Measurements from ENCODE around the gene SUCO.

The SUCO gene

DNA sequence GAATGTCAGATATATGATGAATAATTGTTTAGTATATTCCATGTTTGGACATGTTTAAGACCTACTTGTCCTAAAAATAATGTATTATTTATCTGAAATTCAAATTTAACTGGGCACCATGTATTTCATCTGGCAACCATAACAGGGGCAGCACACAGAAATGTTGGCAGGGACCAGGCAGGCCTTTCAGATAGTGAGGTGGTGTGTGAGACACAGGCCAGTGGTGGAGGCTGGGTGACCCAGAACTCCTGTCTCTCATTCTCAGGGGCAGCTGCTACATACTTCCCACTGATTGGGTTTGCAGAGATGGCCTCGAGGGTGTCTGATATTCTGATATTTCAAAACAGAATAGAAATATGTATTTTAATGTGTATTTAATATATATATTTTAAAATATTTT is 124.6 kb downstream of the SUCO start:
- TF ChIP-seq, protein P1, sequence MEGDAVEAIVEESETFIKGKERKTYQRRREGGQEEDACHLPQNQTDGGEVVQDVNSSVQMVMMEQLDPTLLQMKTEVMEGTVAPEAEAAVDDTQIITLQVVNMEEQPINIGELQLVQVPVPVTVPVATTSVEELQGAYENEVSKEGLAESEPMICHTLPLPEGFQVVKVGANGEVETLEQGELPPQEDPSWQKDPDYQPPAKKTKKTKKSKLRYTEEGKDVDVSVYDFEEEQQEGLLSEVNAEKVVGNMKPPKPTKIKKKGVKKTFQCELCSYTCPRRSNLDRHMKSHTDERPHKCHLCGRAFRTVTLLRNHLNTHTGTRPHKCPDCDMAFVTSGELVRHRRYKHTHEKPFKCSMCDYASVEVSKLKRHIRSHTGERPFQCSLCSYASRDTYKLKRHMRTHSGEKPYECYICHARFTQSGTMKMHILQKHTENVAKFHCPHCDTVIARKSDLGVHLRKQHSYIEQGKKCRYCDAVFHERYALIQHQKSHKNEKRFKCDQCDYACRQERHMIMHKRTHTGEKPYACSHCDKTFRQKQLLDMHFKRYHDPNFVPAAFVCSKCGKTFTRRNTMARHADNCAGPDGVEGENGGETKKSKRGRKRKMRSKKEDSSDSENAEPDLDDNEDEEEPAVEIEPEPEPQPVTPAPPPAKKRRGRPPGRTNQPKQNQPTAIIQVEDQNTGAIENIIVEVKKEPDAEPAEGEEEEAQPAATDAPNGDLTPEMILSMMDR (IDR thresholded peaks at IDR 0.05; ENCODE audit: insufficient read depth, low read depth, low read length, missing control alignments), result no peak
- no peak for DNase-seq (ENCODE audit: low read depth)
- no peak overlapping the region for H3K4me3 ChIP-seq (ENCODE audit: low read length)

DNA sequence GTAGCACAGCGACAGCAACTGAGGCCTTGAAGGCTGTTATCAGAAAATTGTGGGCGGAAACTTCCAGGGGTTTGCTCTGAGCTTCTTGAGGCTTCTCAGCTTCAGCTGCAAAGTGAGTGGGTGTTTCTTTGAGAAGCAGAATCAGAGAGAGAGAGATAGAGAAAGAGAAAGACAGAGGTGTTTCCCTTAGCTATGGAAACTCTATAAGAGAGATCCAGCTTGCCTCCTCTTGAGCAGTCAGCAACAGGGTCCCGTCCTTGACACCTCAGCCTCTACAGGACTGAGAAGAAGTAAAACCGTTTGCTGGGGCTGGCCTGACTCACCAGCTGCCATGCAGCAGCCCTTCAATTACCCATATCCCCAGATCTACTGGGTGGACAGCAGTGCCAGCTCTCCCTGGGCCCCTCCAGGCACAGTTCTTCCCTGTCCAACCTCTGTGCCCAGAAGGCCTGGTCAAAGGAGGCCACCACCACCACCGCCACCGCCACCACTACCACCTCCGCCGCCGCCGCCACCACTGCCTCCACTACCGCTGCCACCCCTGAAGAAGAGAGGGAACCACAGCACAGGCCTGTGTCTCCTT is 126.0 kb downstream of the SUCO start, which contains the start of gene FASLG:
FASLG (plus strand) TSS at position 233 of the 583 bp plus-strand sequence; CDS start at position 332, 99 bp downstream.
- TF ChIP-seq, protein P1 (IDR thresholded peaks at IDR 0.05; ENCODE audit: insufficient read depth, low read depth, low read length, missing control alignments), result no peak
- DNase-seq (ENCODE audit: low read depth), result no peak
- H3K4me3 ChIP-seq (ENCODE audit: low read length), result no peak within 1 kb of the TSS

DNA sequence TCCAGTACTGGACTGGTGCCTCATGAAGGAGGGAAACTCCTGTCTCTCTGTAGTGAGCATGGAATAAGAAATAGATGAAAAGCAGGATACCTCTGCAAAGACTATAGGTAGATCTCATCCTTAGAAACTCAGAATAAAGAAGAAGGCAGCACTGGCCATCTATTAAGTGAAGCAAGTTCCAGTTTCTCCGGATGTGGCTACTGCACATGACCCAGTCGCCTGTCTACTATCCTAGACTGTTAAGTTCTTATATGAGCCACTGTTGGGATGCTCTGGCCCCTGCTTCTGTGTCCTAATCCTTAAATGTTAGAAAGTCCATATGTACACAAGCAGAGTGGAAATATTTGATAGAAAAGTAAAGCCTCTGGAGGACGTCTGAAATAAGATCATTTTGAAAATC is 128.2 kb downstream of the SUCO start:
- DNase-seq (ENCODE audit: low read depth), result no peak
- H3K4me3 ChIP-seq (ENCODE audit: low read length), result no peak overlapping the region

More for the DNA sequence above, 128.2 kb downstream of the SUCO start:
- TF ChIP-seq, protein P1 (IDR thresholded peaks at IDR 0.05; ENCODE audit: insufficient read depth, low read depth, low read length, missing control alignments), result no peak
